CD4-positive, alpha-beta memory T cell (primary cell): Measurements from ENCODE around the gene PSMB10. TPM values are rescaled to one million over a fixed set of nuclear protein-coding genes. Genes with fewer than 3 reads are reported as not detected.
"Not testable (repeated sequence)": the region's sequence is repeated elsewhere in the genome, so short reads cannot be mapped to it uniquely, and the experiment has no call there.

Experiments
- CTCF ChIA-PET: fragments of 350-600 bp; sonication (Branson Sonifier 250); formaldehyde crosslinking; loops from one replicate; lab custom pipeline; 2021; ENCODE audit warnings: inconsistent platforms; ENCODE audit not compliant: partially characterized antibody; lab: Charles Lee
- POLR2A ChIA-PET: fragments of 350-600 bp; sonication (Branson Sonifier 250); formaldehyde crosslinking; loops from one replicate; lab custom pipeline; 2021; ENCODE audit not compliant: partially characterized antibody; lab: Charles Lee
- DNase-seq, 5 donors: peaks; one replicate each; pipeline versions ENCODE4 v3.0.0 to v3.0.0-alpha.2; 2020 to 2022; ENCODE audit warnings: mixed read lengths in 1 of 5
- H3K27ac ChIP-seq: one replicate; pipeline ENCODE4 v1.7.0; 2013; ENCODE audit warnings: low read depth, low read length
- H3K27me3 ChIP-seq: 2 replicates; pipeline ENCODE4 v1.7.0; 2013; ENCODE audit warnings: mild to moderate bottlenecking, low read length, moderate library complexity; ENCODE audit not compliant: insufficient read depth
- H3K36me3 ChIP-seq: 2 replicates; pipeline ENCODE4 v1.7.0; 2013; ENCODE audit warnings: mild to moderate bottlenecking, low read length, moderate library complexity; ENCODE audit not compliant: insufficient read depth
- H3K4me1 ChIP-seq: 2 replicates; pipeline ENCODE4 v1.7.0; 2013; ENCODE audit warnings: mild to moderate bottlenecking, low read length, moderate library complexity; ENCODE audit not compliant: insufficient read depth
- H3K4me3 ChIP-seq, 2 donors: one replicate each; pipeline ENCODE4 v1.7.0; 2013; ENCODE audit warnings: low read length in 2 of 2, mild to moderate bottlenecking in 1 of 2
- H3K9me3 ChIP-seq, 2 donors: one replicate each; pipeline ENCODE4 v1.7.0; 2013; ENCODE audit warnings: low read length in 2 of 2, control low read depth in 1 of 2; ENCODE audit not compliant: control insufficient read depth in 1 of 2
- H3K27ac Mint-ChIP-seq, 7 donors: one replicate each; pipeline ENCODE4 v1.8.0; 2020 to 2021; ENCODE audit warnings: mixed read lengths in 7 of 7, mild to moderate bottlenecking in 6 of 7, inconsistent platforms in 3 of 7, moderate library complexity in 3 of 7
- H3K27me3 Mint-ChIP-seq, 2 donors: one replicate each; pipeline ENCODE4 v1.8.0; 2020 to 2021; ENCODE audit warnings: mixed read lengths in 2 of 2
- H3K36me3 Mint-ChIP-seq, 2 donors: one replicate each; pipeline ENCODE4 v1.8.0; 2020 to 2021; ENCODE audit warnings: mixed read lengths in 2 of 2, inconsistent platforms in 1 of 2, mild to moderate bottlenecking in 1 of 2
- H3K4me1 Mint-ChIP-seq, 4 donors: one replicate each; pipeline ENCODE4 v1.8.0; 2020 to 2021; ENCODE audit warnings: mixed read lengths in 4 of 4, mild to moderate bottlenecking in 1 of 4
- H3K4me3 Mint-ChIP-seq, 8 donors: one replicate each; pipeline ENCODE4 v1.8.0; 2020 to 2021; ENCODE audit warnings: mixed read lengths in 8 of 8, mild to moderate bottlenecking in 7 of 8, moderate library complexity in 6 of 8, inconsistent platforms in 3 of 8
- H3K9me3 Mint-ChIP-seq, 8 donors: one replicate each; pipeline ENCODE4 v1.8.0; 2020 to 2021; ENCODE audit warnings: mixed read lengths in 8 of 8, mild to moderate bottlenecking in 5 of 8, inconsistent platforms in 3 of 8, moderate library complexity in 1 of 8
- intact Hi-C: fragments of 100-400 bp; cut with micrococcal nuclease; formaldehyde crosslinking; loops from one replicate; pipeline ENCODE4 v1.15.1; 2023
- polyA plus RNA-seq, 2 donors: library from polyadenylated mRNA; unstranded; fragments of 300-500 nt; fragmentation: Illumina TruSeq; gene quantifications; one replicate each; pipeline ENCODE4 v1.2.3, GENCODE V29; 2021
- total RNA-seq, 2 experiments: library from RNA; stranded (reverse); gene quantifications; one replicate each; pipeline ENCODE4 v1.2.3, GENCODE V29; 2021

The PSMB10 gene
- total and polyA plus RNA-seq, 4 experiments from 2014 or later: 147 to 777 (median 306) TPM

GRCh38 chr16:67917140-67917851, 19.4 kb downstream of the PSMB10 start:
- intact Hi-C loops: no loop called here
- peak overlapping the region in 4 of 7 donors; percentile 32 to 70 (median 66) for H3K27ac Mint-ChIP-seq
- no peak overlapping the region for H3K4me3 Mint-ChIP-seq
- H3K27ac ChIP-seq: no peak overlapping the region
- peaks cover 8% of the 10 kb centered on the region for H3K4me1 ChIP-seq
- no peaks in the 10 kb centered on the region for H3K9me3 Mint-ChIP-seq
- no peaks in the 10 kb centered on the region for H3K27me3 Mint-ChIP-seq
- H3K27me3 ChIP-seq: no peaks in the 10 kb centered on the region
- ChIA-PET POLR2A (interaction anchor here (0.9 kb wide), 1 partner anchor 10 kb away, joined by 4 read pairs; no protein-coding TSS in a partner anchor), CTCF (interaction anchor here (0.7 to 1.6 kb wide), 2 partner anchors 10 to 14 kb away, joined by 3 read pairs; partner anchors contain the start of gene CTRL)
- peaks cover 8 to 38% (median 24%) of the 10 kb centered on the region in 4 donors for H3K4me1 Mint-ChIP-seq
- no peaks in the 10 kb centered on the region for H3K9me3 ChIP-seq
- H3K36me3 Mint-ChIP-seq: peaks cover 4 to 46% of the 10 kb centered on the region in 2 donors
- no peak for DNase-seq
- peaks cover 3% of the 10 kb centered on the region for H3K36me3 ChIP-seq
- H3K4me3 ChIP-seq: no peak overlapping the region

- CTCF ChIA-PET: interaction anchor here (0.6 to 1.1 kb wide), 3 partner anchors 8 to 228 kb away, joined by 3 to 4 read pairs (median 3); no protein-coding TSS in a partner anchor
- Mint-ChIP-seq H3K36me3 (peaks cover 4 to 42% of the 10 kb centered on the region in 2 donors), H3K4me3 (no peak overlapping the region), H3K9me3 (no peaks in the 10 kb centered on the region), H3K27ac (peak overlapping the region in 6 of 7 donors; percentile 17 to 70 (median 42)), H3K27me3 (no peaks in the 10 kb centered on the region), H3K4me1 (peaks cover 8 to 36% (median 24%) of the 10 kb centered on the region in 4 donors)
- Histone ChIP-seq H3K4me3 (no peak overlapping the region), H3K9me3 (no peaks in the 10 kb centered on the region), H3K4me1 (peaks cover 8% of the 10 kb centered on the region), H3K36me3 (peaks cover 3% of the 10 kb centered on the region), H3K27me3 (no peaks in the 10 kb centered on the region), H3K27ac (no peak overlapping the region)
- no peak for DNase-seq
- intact Hi-C loops: no loop called here
- POLR2A ChIA-PET: interaction anchor here (0.8 kb wide), 1 partner anchor 12 kb away, joined by 3 read pairs; no protein-coding TSS in a partner anchor
These were observed 20.6 kb downstream of the PSMB10 start for GRCh38 chr16:67915831-67916723.

DNA sequence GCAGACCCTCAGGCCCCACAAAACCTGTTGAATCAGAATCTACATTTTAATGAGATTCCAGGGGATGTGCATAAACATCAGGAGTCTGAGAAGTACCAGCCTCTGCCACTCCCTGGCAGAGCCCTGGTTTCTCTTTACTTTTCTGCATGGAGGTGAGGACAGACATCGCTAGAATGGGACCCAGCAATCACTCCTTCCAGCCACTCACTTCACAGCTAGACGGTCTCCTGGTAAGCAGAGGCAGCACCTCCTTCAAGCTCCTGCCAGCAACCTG, 21.2 kb downstream of the PSMB10 start:
- H3K9me3 ChIP-seq, H3K36me3 ChIP-seq, H3K4me1 ChIP-seq, H3K27me3 Mint-ChIP-seq, H3K27me3 ChIP-seq, H3K27ac ChIP-seq, H3K4me3 ChIP-seq, H3K4me3 Mint-ChIP-seq, H3K9me3 Mint-ChIP-seq, intact Hi-C loops, DNase-seq: not testable (repeated sequence)
- peaks cover 8 to 40% (median 24%) of the 10 kb centered on the region in 4 donors for H3K4me1 Mint-ChIP-seq
- peaks cover 4 to 44% of the 10 kb centered on the region in 2 donors for H3K36me3 Mint-ChIP-seq
- CTCF ChIA-PET: interaction anchor here (1.0 to 1.1 kb wide), 2 partner anchors 18 to 32 kb away, joined by 3 read pairs; no protein-coding TSS in a partner anchor
- POLR2A ChIA-PET: interaction anchor here (0.8 kb wide), 1 partner anchor 12 kb away, joined by 3 read pairs; no protein-coding TSS in a partner anchor
- H3K27ac Mint-ChIP-seq: peak overlapping the region in 1 of 7 donors; percentile 48

DNA sequence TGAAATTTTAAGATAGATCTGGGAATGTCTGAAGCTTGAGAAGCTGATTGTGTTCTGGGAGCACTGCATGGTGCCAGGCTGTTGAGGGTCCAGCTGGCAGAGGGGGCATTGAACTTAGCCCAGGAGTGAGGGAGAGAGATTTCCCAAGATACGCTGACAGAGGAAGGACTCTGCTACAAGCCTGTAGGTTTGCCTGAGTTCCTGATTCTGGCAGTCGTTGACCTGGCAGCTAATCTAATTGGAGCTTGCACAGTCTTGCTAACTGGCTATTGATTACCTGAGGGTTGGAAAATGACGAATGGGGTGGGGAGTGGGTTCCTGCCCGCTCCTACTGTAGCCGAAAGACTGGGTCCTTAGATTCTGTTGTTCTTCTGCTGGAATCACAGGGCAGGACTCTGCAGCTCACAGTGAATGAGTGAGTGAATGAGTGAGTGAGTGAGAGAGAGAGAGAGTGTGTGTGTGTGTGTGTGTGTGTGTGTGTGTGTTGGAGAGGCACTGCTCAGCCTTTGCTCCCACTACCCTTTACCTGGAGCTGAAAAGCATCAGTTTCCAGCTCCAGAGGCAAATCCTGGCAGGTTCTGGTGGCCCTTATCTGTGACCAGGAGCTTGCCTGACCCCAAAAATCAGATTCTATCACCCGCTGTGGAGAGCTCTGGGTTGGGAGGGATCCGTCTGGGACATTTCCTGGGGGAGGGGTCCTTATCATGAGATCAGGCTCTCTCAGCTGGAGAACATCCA, 21.7 kb downstream of the PSMB10 start:
- peak overlapping the region in 2 of 7 donors; percentile 59 to 68 for H3K27ac Mint-ChIP-seq
- H3K36me3 Mint-ChIP-seq: peaks cover 4 to 44% of the 10 kb centered on the region in 2 donors
- ChIA-PET CTCF (interaction anchor here (1.0 to 2.1 kb wide), 4 partner anchors 14 to 99 kb away, joined by 3 to 6 read pairs (median 3); no protein-coding TSS in a partner anchor), POLR2A (interaction anchor here (0.8 kb wide), 1 partner anchor 11 kb away, joined by 3 read pairs; no protein-coding TSS in a partner anchor)
- no peak for DNase-seq
- no peaks in the 10 kb centered on the region for H3K9me3 Mint-ChIP-seq
- H3K9me3 ChIP-seq: no peaks in the 10 kb centered on the region
- no peaks in the 10 kb centered on the region for H3K27me3 ChIP-seq
- H3K27ac ChIP-seq: no peak overlapping the region
- no peaks in the 10 kb centered on the region for H3K27me3 Mint-ChIP-seq
- H3K4me1 ChIP-seq: peaks cover 8% of the 10 kb centered on the region
- peaks cover 3% of the 10 kb centered on the region for H3K36me3 ChIP-seq
- H3K4me3 Mint-ChIP-seq: no peak overlapping the region
- peaks cover 8 to 42% (median 25%) of the 10 kb centered on the region in 4 donors for H3K4me1 Mint-ChIP-seq
- H3K4me3 ChIP-seq: no peak overlapping the region
- intact Hi-C loops: no loop called here

GRCh38 chr16:67910158-67910557, 26.5 kb downstream of the PSMB10 start:
- no peak overlapping the region for H3K4me3 ChIP-seq
- Mint-ChIP-seq H3K9me3 (no peaks in the 10 kb centered on the region), H3K4me1 (peaks cover 3 to 26% (median 12%) of the 10 kb centered on the region in 4 donors), H3K36me3 (peaks cover 13 to 25% of the 10 kb centered on the region in 2 donors), H3K27me3 (no peaks in the 10 kb centered on the region), H3K4me3 (no peak overlapping the region), H3K27ac (peak overlapping the region in 1 of 7 donors; percentile 8)
- ChIA-PET POLR2A (interaction anchor here (0.9 to 1.0 kb wide), 2 partner anchors 25 to 27 kb away, joined by 3 to 5 read pairs; partner anchors contain the start of gene PSMB10), CTCF (interaction anchor here (1.0 to 2.0 kb wide), 2 partner anchors 27 to 94 kb away, joined by 3 to 10 read pairs; no protein-coding TSS in a partner anchor)
- no peaks in the 10 kb centered on the region for H3K27me3 ChIP-seq
- H3K9me3 ChIP-seq: no peaks in the 10 kb centered on the region
- H3K4me1 ChIP-seq: no peaks in the 10 kb centered on the region
- H3K27ac ChIP-seq: no peak overlapping the region
- intact Hi-C loops: no loop called here
- peaks cover 12% of the 10 kb centered on the region for H3K36me3 ChIP-seq
- no peak for DNase-seq

DNA sequence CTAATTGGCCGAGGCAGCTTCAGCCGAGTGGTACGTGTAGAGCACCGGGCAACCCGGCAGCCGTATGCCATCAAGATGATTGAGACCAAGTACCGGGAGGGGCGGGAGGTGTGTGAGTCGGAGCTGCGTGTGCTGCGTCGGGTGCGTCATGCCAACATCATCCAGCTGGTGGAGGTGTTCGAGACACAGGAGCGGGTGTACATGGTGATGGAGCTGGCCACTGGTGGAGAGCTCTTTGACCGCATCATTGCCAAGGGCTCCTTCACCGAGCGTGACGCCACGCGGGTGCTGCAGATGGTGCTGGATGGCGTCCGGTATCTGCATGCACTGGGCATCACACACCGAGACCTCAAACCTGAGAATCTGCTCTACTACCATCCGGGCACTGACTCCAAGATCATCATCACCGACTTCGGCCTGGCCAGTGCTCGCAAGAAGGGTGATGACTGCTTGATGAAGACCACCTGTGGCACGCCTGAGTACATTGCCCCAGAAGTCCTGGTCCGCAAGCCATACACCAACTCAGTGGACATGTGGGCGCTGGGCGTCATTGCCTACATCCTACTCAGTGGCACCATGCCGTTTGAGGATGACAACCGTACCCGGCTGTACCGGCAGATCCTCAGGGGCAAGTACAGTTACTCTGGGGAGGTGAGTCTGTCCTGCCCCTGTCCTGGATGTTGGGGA, 27.5 kb downstream of the PSMB10 start:
- POLR2A ChIA-PET: interaction anchor here (1.1 kb wide), 1 partner anchor 26 kb away, joined by 3 read pairs; no protein-coding TSS in a partner anchor
- DNase-seq: no peak
- H3K4me3 Mint-ChIP-seq: peak overlapping the region in 1 of 8 donors; percentile 41

More for the DNA sequence above, 27.5 kb downstream of the PSMB10 start:
- Histone ChIP-seq H3K4me3 (no peak overlapping the region), H3K27me3 (no peaks in the 10 kb centered on the region), H3K27ac (no peak overlapping the region), H3K9me3 (no peaks in the 10 kb centered on the region), H3K36me3 (peaks cover 12% of the 10 kb centered on the region), H3K4me1 (no peaks in the 10 kb centered on the region)
- Mint-ChIP-seq H3K27ac (no peak overlapping the region), H3K27me3 (no peaks in the 10 kb centered on the region), H3K9me3 (no peaks in the 10 kb centered on the region), H3K36me3 (peaks cover 16 to 20% of the 10 kb centered on the region in 2 donors), H3K4me1 (peaks cover 3 to 22% (median 13%) of the 10 kb centered on the region in 4 donors)
- CTCF ChIA-PET: interaction anchor here (1.2 kb wide), 1 partner anchor 25 kb away, joined by 9 read pairs; no protein-coding TSS in a partner anchor
- intact Hi-C loops: no loop called here
